LoVo (cell line): ENCODE data around the gene ZFP3.
"Not testable (repeated sequence)": the region's sequence is repeated elsewhere in the genome, so short reads cannot be mapped to it uniquely, and the experiment has no call there.

ENCODE experiments used
- DNase-seq: peaks from one replicate; pipeline ENCODE4 v3.0.0-alpha.2; 2016; ENCODE audit warnings: low spot score

ZFP3 gene

DNA sequence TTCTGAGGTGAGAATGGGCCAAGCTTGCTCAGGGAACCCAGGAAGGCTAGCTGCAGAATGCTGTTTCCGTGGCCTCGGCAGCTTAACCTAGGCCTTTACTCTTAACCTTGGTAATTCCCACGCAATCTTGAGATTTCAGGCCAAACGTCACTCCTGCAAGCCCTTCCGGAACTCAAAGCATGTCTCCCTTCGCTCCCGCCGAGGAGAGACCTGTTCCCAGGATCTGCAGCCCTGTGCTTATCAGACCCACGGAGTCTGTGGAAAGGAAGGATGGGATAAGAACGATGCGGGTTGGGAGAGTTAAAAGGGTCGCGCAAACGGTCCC is 524 bp upstream of the ZFP3 start:
- no peak for DNase-seq

- DNase-seq = no peak
Observed at GRCh38 chr17:5080591-5080990, 2.3 kb downstream of the ZFP3 start.

DNA sequence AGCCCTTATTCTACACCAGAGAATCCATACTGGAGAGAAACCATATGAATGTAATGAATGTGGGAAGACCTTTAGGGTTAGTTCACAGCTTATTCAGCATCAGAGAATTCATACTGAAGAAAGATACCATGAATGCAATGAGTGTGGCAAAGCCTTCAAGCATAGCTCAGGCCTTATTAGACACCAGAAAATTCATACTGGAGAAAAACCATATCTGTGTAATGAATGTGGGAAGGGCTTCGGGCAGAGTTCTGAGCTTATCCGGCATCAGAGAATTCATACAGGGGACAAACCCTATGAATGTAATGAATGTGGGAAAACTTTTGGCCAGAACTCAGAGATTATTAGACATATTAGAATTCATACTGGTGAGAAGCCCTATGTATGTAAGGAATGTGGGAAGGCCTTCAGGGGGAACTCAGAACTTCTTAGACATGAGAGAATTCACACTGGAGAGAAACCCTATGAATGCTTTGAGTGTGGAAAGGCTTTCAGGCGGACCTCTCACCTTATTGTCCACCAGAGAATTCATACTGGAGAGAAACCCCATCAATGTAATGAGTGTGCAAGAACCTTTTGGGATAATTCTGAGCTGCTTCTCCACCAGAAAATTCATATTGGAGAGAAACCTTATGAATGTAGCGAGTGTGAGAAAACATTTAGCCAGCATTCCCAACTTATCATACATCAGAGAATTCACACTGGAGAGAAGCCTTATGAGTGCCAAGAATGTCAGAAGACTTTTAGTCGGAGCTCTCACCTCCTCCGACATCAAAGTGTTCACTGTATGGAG is 14.1 kb downstream of the ZFP3 start:
- no peak for DNase-seq

- DNase-seq = no peak
Observed at GRCh38 chr17:5096731-5097100, 18.4 kb downstream of the ZFP3 start.

DNA sequence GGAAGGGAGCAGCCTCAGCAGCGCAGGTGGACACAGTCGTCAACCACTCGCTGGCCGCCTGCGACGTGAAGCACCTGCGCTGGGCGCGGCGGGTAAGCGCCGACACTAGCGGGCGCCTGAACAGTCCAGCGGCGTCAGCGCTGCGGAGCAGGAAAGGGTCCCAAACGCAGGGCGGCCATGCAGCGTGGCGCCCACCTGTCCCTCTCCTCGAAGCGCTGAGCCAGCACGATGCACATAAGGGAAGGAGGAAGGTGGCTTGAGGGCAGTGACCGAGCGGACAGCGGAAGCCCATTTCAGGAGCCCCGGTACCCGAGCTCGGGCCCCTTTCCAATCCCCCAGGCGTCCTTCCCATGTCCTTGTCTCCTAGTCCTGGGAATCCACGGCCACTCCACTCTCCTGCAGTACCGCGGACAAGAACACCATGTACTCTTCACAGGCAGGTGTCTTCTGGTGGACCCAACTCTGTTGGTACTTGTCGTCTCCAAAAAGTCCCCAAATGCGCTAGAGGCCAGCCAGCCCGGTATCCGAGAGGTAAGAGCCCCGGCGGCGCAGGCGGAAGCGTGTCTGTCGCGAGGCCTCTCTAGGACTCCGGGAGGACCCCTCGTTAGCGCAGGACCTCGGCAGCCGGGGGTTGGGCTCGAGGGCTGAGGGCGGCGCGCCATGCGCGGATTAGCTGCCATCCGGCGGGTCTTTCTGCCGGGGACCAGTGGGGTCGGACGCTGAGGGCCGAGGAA is 19.0 kb downstream of the ZFP3 start:
- DNase-seq = no peak

DNA sequence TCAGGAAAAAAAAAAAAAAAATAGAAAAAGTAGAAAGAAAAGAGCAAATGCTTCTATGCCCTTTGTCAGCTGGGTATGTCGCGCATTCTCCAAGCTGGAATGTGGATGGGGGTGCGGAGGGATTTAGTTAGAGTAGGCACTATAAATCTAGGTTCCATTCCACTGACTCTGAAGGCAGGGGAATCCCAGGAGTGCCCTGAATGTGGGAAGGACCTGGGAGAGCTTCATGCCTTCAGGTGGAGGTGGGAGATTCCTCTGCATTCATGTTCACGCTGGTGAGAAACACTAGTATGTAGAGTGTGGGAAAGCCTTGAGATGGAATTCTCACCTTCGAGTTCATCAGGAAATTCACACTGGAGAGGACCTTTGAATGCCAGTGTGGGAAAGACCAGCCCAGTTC is 21.0 kb downstream of the ZFP3 start:
- no peak for DNase-seq

DNA sequence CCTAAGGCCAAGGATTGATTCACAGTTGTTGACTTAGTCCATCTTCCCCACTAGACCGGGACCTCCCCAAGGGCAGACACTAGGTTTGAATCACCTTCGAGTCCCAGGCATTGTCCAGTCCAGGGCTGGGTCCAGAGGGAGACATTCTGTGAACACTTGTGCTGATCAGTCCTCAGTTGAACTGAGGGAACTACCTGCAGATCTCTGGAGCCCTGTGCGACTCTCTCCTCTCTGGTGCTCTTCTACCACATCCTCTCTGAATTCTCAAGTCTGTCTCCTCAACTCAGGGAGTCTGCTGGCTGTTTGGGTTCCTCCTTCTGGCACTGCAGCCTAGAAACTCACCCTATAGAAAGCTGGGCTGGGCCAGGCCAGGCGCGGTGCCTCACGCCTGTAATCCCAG is 22.6 kb downstream of the ZFP3 start:
- DNase-seq = no peak

- no peak for DNase-seq
Observed at GRCh38 chr17:5110816-5111215, 32.5 kb downstream of the ZFP3 start.

DNA sequence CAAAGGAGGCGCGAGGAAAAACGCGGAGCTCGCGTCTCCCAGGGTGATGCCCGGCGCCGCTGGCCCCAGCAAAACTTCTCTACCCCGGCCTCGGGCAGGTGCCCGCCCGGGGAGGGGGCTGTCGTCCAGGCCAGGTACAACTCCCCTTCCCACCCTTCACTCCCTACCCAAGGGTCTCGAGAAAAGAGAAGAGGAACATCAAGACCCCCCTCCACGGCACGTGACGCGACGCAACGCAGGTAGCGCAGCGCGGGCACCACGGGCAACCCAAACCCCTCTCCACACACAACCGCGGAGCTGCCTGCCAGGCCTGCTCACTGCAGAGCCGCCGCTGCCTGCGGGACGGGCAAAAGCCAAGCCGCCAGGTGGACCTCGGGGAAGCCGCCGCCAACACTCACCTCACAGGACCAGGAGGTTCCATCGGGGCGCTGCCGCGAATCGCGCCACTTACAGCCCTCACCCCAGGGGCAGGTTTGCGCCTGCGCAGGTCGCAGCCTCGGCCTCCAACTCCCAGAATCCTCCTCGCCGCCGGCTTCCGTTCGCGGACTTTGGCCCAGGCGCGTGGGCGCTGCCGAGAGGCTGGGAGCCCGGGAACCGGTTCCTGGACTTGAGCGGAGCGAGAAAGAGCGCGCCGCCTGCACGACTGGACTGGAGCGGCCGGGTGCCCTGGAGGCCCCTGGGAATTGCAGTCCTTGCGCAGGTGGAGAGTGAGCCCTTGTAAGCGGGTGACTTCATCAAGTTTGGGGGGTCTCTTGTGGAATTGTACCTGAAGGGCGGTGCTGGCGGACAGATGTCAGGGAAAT is 33.3 kb downstream of the ZFP3 start, which contains the start of gene ZNF232:
Gene ZNF232, minus strand, starts transcription at position 477 of the 803 bp plus-strand sequence. Its CDS starts 56 bp downstream, at position 421.
- peak; percentile 97 for DNase-seq

DNA sequence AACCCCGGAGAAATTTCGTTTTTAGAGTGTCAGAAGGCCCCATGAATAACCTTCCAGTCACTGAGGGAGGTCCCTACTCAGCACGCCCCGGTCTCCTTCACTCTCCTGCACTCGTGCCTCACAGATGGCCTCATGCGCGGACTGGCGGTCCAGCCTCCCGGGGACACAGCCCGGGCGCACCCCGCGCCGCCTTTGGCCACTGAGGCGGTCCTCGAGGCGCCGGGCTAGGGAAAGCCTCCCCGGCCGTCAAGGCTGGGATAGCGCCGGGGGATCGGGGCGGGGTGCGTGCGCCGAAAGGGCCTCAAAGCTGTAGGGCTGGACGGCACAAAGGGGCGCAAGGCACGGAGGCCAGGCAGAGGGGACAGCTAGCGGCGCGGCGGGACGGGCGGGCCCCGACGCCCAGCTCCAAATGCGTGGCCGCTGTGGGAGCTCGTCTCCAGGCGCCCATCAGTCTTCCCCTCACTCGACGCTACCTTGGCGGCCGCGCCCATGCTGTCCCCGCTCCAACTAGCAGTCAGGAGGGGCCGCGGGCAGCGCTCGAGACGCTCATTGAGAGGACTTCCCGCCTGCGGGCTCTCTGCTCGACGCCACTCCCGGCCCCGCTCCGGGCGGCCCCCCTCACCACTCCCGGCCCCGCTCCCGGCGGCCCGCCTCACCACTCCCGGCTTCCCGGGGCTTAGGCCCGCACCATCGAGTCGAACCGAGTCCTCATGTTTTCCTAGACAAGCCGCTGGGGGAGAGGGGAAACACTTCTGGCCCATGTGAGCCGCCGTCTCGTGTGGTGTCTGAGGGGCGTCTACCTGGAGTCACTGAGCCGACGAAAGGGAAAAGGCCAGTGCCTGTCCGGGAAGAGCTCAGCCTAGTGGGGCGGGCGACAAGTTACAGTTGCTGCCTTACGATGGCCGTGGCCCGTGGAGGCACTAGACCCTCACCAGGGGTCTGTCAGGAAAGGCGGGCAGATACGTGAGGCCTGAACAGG is 37.7 kb downstream of the ZFP3 start, which contains the start of gene USP6:
Gene USP6, plus strand, starts transcription at position 360 of the 979 bp plus-strand sequence. CDS start 14,336 bp downstream, outside the sequence.
- DNase-seq = no peak

- no peak for DNase-seq
Observed at GRCh38 chr17:5118219-5118618, 40.0 kb downstream of the ZFP3 start.

GRCh38 chr17:5120036-5120435 is 41.8 kb downstream of the ZFP3 start:
- no peak for DNase-seq

GRCh38 chr17:5120436-5121185 is 42.3 kb downstream of the ZFP3 start:
- not testable (repeated sequence) for DNase-seq

DNA sequence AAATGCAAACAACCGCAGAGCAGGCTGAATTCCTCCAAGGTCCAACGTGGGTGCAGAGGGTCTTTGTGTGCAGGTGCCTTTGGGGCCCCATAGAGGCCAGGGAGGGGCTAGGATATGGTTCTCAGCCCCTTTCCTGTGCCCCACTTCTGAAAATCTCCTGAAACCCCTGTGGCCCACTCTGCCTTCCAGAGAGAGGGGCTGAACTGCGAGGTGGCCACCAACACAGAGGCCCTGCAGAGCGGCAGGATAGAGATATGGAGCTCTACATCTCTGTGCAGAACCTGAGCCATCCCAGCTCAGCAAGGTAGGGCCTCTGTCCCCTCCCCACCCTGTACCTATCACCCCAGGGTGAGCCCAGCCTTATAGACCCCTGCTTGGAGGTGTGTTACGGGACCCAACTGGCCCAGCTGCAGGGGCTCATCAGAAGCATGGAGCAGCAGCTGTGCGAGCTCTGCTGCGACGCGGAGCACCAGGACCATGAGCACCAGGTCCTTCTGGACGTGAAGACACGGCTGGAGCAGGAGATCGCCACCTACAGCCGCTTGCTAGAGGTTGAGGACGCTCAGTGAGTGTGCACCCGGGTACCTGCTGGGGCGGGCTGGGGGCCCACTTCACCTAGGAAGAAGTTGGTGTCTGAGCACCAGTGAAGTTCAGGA is 43.0 kb downstream of the ZFP3 start:
- DNase-seq = no peak

- DNase-seq = not testable (repeated sequence)
Observed at GRCh38 chr17:5122056-5122455, 43.8 kb downstream of the ZFP3 start.

DNA sequence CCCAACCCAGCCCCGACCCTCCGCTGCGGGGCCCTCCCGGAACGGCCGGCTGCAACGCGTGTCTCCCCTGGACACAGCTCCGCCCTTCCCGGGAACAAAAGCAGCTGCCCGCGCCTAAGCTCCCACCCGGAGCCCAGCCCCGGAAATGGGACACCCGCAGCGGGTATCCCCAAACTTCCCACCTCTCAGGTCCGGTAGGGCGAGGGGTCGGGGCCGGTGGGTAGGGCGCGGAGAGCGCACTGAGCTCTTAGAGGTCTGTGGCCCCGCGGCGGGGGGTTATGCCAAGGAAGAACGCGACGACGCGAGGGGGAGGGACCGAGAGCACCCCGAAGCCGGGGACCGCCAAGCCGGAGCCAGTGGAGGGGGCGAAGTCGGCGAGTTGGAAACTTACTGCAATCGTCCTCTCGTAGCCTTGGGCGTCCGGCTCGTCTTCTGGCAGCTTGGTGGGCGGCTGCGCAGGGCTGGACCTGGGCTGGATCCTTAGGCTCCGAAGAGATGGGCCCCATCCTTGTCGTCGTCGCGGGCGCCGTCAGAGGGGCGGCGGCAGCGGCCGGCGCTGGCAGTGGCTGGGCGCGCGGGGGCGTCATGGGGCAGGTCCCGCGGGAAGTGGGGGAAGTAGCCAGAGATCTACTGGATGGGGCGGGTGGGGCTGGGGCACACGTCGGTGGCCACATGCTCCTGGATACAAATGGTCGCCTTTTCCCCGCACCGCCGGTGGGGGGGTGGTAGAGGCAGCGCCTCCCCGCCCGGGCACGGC is 44.5 kb downstream of the ZFP3 start:
- DNase-seq = no peak

DNA sequence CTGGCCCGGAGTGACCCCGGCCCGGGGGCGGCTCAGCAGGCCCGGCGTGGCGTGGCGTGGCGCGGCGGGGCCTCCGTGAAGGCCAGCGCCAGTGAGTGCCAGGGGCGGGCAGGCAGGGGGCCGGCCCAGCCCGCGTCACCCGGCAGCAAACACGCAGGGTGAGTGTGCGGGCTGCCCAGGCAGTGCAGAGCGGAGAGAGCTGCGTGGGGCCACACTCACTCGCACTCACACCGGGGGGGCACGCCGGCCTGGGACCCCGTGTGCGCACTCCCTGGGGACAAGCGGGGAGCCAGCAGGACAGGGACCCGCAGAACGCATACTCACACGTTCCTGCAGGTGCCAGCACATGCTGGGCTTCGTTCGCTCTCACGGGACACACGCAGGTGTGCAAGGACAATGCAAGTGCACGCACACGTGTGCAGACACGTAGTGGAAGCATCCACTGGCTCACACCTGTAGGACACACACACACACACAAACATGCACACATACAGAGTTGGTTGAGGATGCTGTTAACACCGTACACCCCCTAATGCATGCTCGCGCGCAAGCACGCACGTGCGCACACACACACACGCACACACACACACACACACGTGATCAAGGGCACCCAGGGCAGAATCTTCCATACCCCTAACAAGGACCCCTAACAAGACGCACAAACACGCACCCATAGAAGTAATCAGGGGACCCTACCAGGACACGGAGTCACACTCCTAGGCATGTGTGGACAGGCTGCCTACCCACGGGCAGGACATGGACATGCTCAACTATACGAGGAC is 45.3 kb downstream of the ZFP3 start:
- no peak for DNase-seq

- not testable (repeated sequence) for DNase-seq
Observed at GRCh38 chr17:5124125-5124760, 46.0 kb downstream of the ZFP3 start.
